ENCODE measurements around the gene CDK5RAP2.
"Not testable (repeated sequence)": the region's sequence is repeated elsewhere in the genome, so short reads cannot be mapped to it uniquely, and the experiment has no call there.

The CDK5RAP2 gene

GRCh38 chr9:120587328-120587727 lies 7.4 kb upstream of the CDK5RAP2 start:
- DNase-seq: no peak

- DNase-seq: peak; percentile 12
Observed at GRCh38 chr9:120583958-120584369, 4.0 kb upstream of the CDK5RAP2 start.

GRCh38 chr9:120579139-120580050 lies 572 bp downstream of the CDK5RAP2 start:
- no peak for DNase-seq

- no peak for DNase-seq
Observed at GRCh38 chr9:120574473-120574872, 5.5 kb downstream of the CDK5RAP2 start.

- DNase-seq: no peak
Observed at GRCh38 chr9:120572472-120572871, 7.5 kb downstream of the CDK5RAP2 start.

GRCh38 chr9:120571443-120572257 lies 8.3 kb downstream of the CDK5RAP2 start:
- DNase-seq: no peak

- DNase-seq: no peak
Observed at GRCh38 chr9:120570296-120570695, 9.7 kb downstream of the CDK5RAP2 start.

- DNase-seq: no peak
Observed at GRCh38 chr9:120569556-120569955, 10.4 kb downstream of the CDK5RAP2 start.

GRCh38 chr9:120568816-120569215 lies 11.2 kb downstream of the CDK5RAP2 start:
- no peak for DNase-seq

GRCh38 chr9:120567874-120568273 lies 12.1 kb downstream of the CDK5RAP2 start:
- no peak for DNase-seq

GRCh38 chr9:120567081-120567480 lies 12.9 kb downstream of the CDK5RAP2 start:
- no peak for DNase-seq

GRCh38 chr9:120564589-120564988 lies 15.4 kb downstream of the CDK5RAP2 start:
- DNase-seq: no peak

- DNase-seq: no peak
Observed at GRCh38 chr9:120562861-120563443, 17.0 kb downstream of the CDK5RAP2 start.

GRCh38 chr9:120561709-120562108 lies 18.3 kb downstream of the CDK5RAP2 start:
- DNase-seq: no peak

GRCh38 chr9:120559546-120559945 lies 20.4 kb downstream of the CDK5RAP2 start:
- DNase-seq: no peak

GRCh38 chr9:120558454-120558853 lies 21.5 kb downstream of the CDK5RAP2 start:
- no peak for DNase-seq

- DNase-seq: no peak
Observed at GRCh38 chr9:120557205-120557604, 22.8 kb downstream of the CDK5RAP2 start.

- DNase-seq: no peak
Observed at GRCh38 chr9:120556775-120557174, 23.2 kb downstream of the CDK5RAP2 start.

- DNase-seq: no peak
Observed at GRCh38 chr9:120555839-120556238, 24.1 kb downstream of the CDK5RAP2 start.

- not testable (repeated sequence) for DNase-seq
Observed at GRCh38 chr9:120552210-120552704, 27.7 kb downstream of the CDK5RAP2 start.

GRCh38 chr9:120545701-120546550 lies 34.0 kb downstream of the CDK5RAP2 start:
- no peak for DNase-seq

- DNase-seq: no peak
Observed at GRCh38 chr9:120544441-120544840, 35.5 kb downstream of the CDK5RAP2 start.
